ENCODE measurements around the gene ZNF484. TPM values are rescaled to one million over a fixed set of nuclear protein-coding genes. Genes with fewer than 3 reads are reported as not detected.
A peak's percentile ranks its signal among the peaks of the same experiment; 100 is the strongest.
"Not testable (repeated sequence)": the region's sequence is repeated elsewhere in the genome, so short reads cannot be mapped to it uniquely, and the experiment has no call there.

ZNF484 gene
- total and polyA plus RNA-seq, 4 experiments from 2014 or later, result 4.3 to 24.7 (median 13.7) TPM

- H3K27me3 ChIP-seq (ENCODE audit: insufficient read depth, low read length), result no peaks in the 10 kb centered on the region
- Mint-ChIP-seq H3K36me3 (peaks cover 20 to 27% of the 10 kb centered on the region in 2 donors), H3K27me3 (no peaks in the 10 kb centered on the region), H3K27ac (no peak overlapping the region), H3K9me3 (peaks cover 8 to 82% (median 61%) of the 10 kb centered on the region in 8 donors), H3K4me3 (no peak overlapping the region), H3K4me1 (no peaks in the 10 kb centered on the region)
- DNase-seq, result no peak
- no peak overlapping the region for H3K27ac ChIP-seq (ENCODE audit: low read depth, low read length)
- H3K9me3 ChIP-seq (ENCODE audit: control insufficient read depth in 1 of 2, low read length in 2 of 2), result peaks cover 3 to 5% of the 10 kb centered on the region in 2 donors
- H3K4me3 ChIP-seq (ENCODE audit: low read length in 2 of 2), result no peak overlapping the region
- ChIA-PET CTCF (ENCODE audit: partially characterized antibody) (no interaction called here), POLR2A (ENCODE audit: partially characterized antibody) (no interaction called here)
- H3K4me1 ChIP-seq (ENCODE audit: insufficient read depth, low read length), result no peaks in the 10 kb centered on the region
- no peaks in the 10 kb centered on the region for H3K36me3 ChIP-seq (ENCODE audit: insufficient read depth, low read length)
- intact Hi-C loops (cut with micrococcal nuclease), result no loop called here
Observed at GRCh38 chr9:92837191-92837590, 40.6 kb downstream of the ZNF484 start.

GRCh38 chr9:92829420-92829819 lies 48.4 kb downstream of the ZNF484 start:
- Mint-ChIP-seq H3K9me3 (peaks cover 6 to 21% (median 17%) of the 10 kb centered on the region in 8 donors), H3K27ac (no peak overlapping the region), H3K36me3 (peaks cover 5 to 13% of the 10 kb centered on the region in 2 donors), H3K4me1 (no peaks in the 10 kb centered on the region), H3K4me3 (no peak overlapping the region), H3K27me3 (peaks cover 4 to 6% of the 10 kb centered on the region in 2 donors)
- Histone ChIP-seq H3K4me1 (ENCODE audit: insufficient read depth, low read length) (no peaks in the 10 kb centered on the region), H3K27ac (ENCODE audit: low read depth, low read length) (no peak overlapping the region), H3K36me3 (ENCODE audit: insufficient read depth, low read length) (no peaks in the 10 kb centered on the region), H3K4me3 (ENCODE audit: low read length in 2 of 2) (no peak overlapping the region), H3K9me3 (ENCODE audit: control insufficient read depth in 1 of 2, low read length in 2 of 2) (no peaks in the 10 kb centered on the region), H3K27me3 (ENCODE audit: insufficient read depth, low read length) (no peaks in the 10 kb centered on the region)
- intact Hi-C loops (cut with micrococcal nuclease), result no loop called here
- ChIA-PET POLR2A (ENCODE audit: partially characterized antibody) (interaction anchor here (0.6 kb wide), 1 partner anchor 64 kb away, joined by 3 read pairs; no protein-coding TSS in a partner anchor), CTCF (ENCODE audit: partially characterized antibody) (interaction anchor here (1.2 kb wide), 1 partner anchor 27 kb away, joined by 4 read pairs; no protein-coding TSS in a partner anchor)
- DNase-seq, result no peak

GRCh38 chr9:92825065-92825464 lies 52.8 kb downstream of the ZNF484 start:
- H3K4me1 Mint-ChIP-seq; H3K4me1 ChIP-seq (ENCODE audit: insufficient read depth, low read length); H3K36me3 Mint-ChIP-seq; H3K9me3 ChIP-seq (ENCODE audit: control insufficient read depth in 1 of 2, low read length in 2 of 2); DNase-seq; CTCF ChIA-PET (ENCODE audit: partially characterized antibody); H3K4me3 ChIP-seq (ENCODE audit: low read length in 2 of 2); H3K9me3 Mint-ChIP-seq; H3K4me3 Mint-ChIP-seq; H3K27ac ChIP-seq (ENCODE audit: low read depth, low read length); H3K36me3 ChIP-seq (ENCODE audit: insufficient read depth, low read length); H3K27me3 ChIP-seq (ENCODE audit: insufficient read depth, low read length); POLR2A ChIA-PET (ENCODE audit: partially characterized antibody); intact Hi-C loops (cut with micrococcal nuclease): not testable (repeated sequence)
- H3K27ac Mint-ChIP-seq, result peak overlapping the region in 1 of 7 donors; percentile 58
- H3K27me3 Mint-ChIP-seq, result peaks cover 13 to 17% of the 10 kb centered on the region in 2 donors

DNA sequence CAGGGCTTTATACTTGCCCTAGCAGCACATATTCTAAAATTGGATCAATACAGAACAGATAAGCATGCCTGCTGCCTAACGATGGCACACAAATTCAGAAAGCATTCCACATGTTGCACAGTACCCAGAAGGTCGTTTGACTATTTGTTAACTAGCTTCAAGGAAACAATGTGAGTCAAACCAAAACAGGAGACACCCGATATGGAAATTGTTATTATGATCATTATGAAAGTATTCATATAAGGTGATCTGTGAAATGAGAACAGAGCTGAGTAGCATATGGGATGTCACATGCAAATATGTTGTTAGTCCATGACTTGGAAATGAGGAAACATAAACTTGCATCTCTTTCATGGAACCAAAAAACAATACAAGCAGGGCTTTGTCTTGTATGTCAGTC lies 56.9 kb downstream of the ZNF484 start:
- Histone ChIP-seq H3K4me1 (ENCODE audit: insufficient read depth, low read length) (no peaks in the 10 kb centered on the region), H3K9me3 (ENCODE audit: control insufficient read depth in 1 of 2, low read length in 2 of 2) (no peaks in the 10 kb centered on the region), H3K36me3 (ENCODE audit: insufficient read depth, low read length) (no peaks in the 10 kb centered on the region), H3K27ac (ENCODE audit: low read depth, low read length) (no peak overlapping the region), H3K27me3 (ENCODE audit: insufficient read depth, low read length) (no peaks in the 10 kb centered on the region), H3K4me3 (ENCODE audit: low read length in 2 of 2) (no peak overlapping the region)
- intact Hi-C loops (cut with micrococcal nuclease), result loop anchor here (5.0 kb wide), 1 partner anchor 41 kb away; no protein-coding TSS in a partner anchor
- H3K4me3 Mint-ChIP-seq, result no peak overlapping the region
- no peak overlapping the region for H3K27ac Mint-ChIP-seq
- peaks cover 0 to 4% of the 10 kb centered on the region in 2 donors for H3K36me3 Mint-ChIP-seq
- DNase-seq, result no peak
- H3K27me3 Mint-ChIP-seq, result peaks cover 22 to 28% of the 10 kb centered on the region in 2 donors
- ChIA-PET POLR2A (ENCODE audit: partially characterized antibody) (no interaction called here), CTCF (ENCODE audit: partially characterized antibody) (interaction anchor here (1.1 kb wide), 1 partner anchor 12 kb away, joined by 3 read pairs; no protein-coding TSS in a partner anchor)
- no peaks in the 10 kb centered on the region for H3K4me1 Mint-ChIP-seq
- no peaks in the 10 kb centered on the region for H3K9me3 Mint-ChIP-seq

DNA sequence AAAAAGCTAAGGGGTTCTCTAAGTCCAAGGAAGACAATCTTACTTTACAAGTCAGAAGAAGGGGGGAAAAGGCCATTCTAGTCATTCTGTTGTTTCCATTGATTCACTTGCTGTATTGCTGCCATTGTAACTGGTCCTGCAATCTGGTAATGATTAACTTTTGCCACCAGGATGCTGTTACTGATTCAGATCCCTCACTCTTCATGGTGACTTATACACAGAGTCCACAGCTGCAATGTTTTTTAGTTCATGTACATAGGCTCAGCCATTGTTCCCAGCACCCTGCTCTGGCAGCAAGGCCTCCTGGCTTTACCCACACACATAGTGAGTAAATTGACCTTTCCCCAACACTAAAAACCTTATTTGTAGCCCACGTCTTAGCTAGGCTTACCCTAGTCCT lies 57.9 kb downstream of the ZNF484 start:
- H3K27me3 Mint-ChIP-seq, result peaks cover 24 to 30% of the 10 kb centered on the region in 2 donors
- CTCF ChIA-PET (ENCODE audit: partially characterized antibody); H3K27ac Mint-ChIP-seq; POLR2A ChIA-PET (ENCODE audit: partially characterized antibody); H3K9me3 Mint-ChIP-seq; H3K27me3 ChIP-seq (ENCODE audit: insufficient read depth, low read length); H3K27ac ChIP-seq (ENCODE audit: low read depth, low read length); H3K36me3 Mint-ChIP-seq; H3K9me3 ChIP-seq (ENCODE audit: control insufficient read depth in 1 of 2, low read length in 2 of 2); H3K4me3 Mint-ChIP-seq; H3K4me1 Mint-ChIP-seq; H3K4me1 ChIP-seq (ENCODE audit: insufficient read depth, low read length); H3K36me3 ChIP-seq (ENCODE audit: insufficient read depth, low read length); DNase-seq; H3K4me3 ChIP-seq (ENCODE audit: low read length in 2 of 2): not testable (repeated sequence)
- intact Hi-C loops (cut with micrococcal nuclease), result loop anchor here (5.0 kb wide), 1 partner anchor 42 kb away; no protein-coding TSS in a partner anchor

DNA sequence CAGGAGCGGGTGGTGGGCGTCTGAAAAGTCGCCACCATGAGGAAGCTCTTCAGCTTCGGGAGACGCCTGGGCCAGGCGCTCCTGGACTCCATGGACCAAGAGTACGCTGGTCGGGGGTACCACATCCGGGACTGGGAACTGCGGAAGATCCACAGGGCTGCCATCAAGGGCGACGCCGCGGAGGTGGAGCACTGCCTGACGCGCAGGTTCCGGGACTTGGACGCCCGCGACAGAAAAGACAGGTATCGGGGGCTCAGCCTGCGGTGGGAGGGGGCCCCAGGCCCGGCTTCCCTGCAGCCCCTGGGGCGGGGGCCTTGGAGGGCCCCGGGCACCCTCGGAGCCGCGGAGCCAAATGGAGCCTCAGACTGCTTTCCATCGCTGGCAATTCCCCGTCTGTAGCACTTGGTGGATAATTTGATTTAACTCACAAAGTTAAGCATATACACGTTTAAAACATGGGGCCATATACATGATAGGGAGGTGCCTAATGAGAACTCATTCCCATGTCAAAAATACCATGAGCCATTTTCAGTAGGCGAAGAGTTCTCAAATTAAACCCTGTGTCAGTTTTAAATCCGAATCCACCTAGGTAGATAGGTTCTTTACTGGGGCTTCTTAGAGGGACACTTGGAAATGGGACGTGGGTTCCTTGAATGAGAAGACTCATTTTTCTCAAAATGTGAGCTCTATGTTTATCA lies 68.1 kb downstream of the ZNF484 start:
- H3K9me3 ChIP-seq (ENCODE audit: control insufficient read depth in 1 of 2, low read length in 2 of 2); H3K36me3 ChIP-seq (ENCODE audit: insufficient read depth, low read length); H3K36me3 Mint-ChIP-seq; H3K9me3 Mint-ChIP-seq; H3K27ac ChIP-seq (ENCODE audit: low read depth, low read length): not testable (repeated sequence)
- H3K4me1 ChIP-seq (ENCODE audit: insufficient read depth, low read length), result peaks cover 31% of the 10 kb centered on the region
- POLR2A ChIA-PET (ENCODE audit: partially characterized antibody), result interaction anchor here (1.5 kb wide), 1 partner anchor 144 kb away, joined by 8 read pairs; no protein-coding TSS in a partner anchor
- H3K4me3 Mint-ChIP-seq, result peak overlapping the region; percentile 84 to 98 (median 86)
- peak in 3 of 5 donors; percentile 4 to 13 (median 9) for DNase-seq
- peak overlapping the region in 1 of 7 donors; percentile 55 for H3K27ac Mint-ChIP-seq
- peaks cover 44% of the 10 kb centered on the region for H3K27me3 ChIP-seq (ENCODE audit: insufficient read depth, low read length)
- peaks cover 6 to 20% (median 13%) of the 10 kb centered on the region in 4 donors for H3K4me1 Mint-ChIP-seq
- intact Hi-C loops (cut with micrococcal nuclease), result loop anchor here (5.0 kb wide), 1 partner anchor 68 kb away; the partner anchor contains the start of gene ZNF484
- H3K27me3 Mint-ChIP-seq, result peaks cover 41 to 47% of the 10 kb centered on the region in 2 donors
- peak overlapping the region in 1 of 2 donors; percentile 47 for H3K4me3 ChIP-seq (ENCODE audit: low read length in 2 of 2)
- CTCF ChIA-PET (ENCODE audit: partially characterized antibody), result interaction anchor here (1.0 to 2.1 kb wide), 4 partner anchors 12 to 96 kb away, joined by 3 to 5 read pairs (median 4); no protein-coding TSS in a partner anchor

GRCh38 chr9:92808726-92809451 lies 68.9 kb downstream of the ZNF484 start:
- Histone ChIP-seq H3K27ac (ENCODE audit: low read depth, low read length) (no peak overlapping the region), H3K36me3 (ENCODE audit: insufficient read depth, low read length) (no peaks in the 10 kb centered on the region), H3K9me3 (ENCODE audit: control insufficient read depth in 1 of 2, low read length in 2 of 2) (no peaks in the 10 kb centered on the region), H3K4me1 (ENCODE audit: insufficient read depth, low read length) (peaks cover 31% of the 10 kb centered on the region), H3K4me3 (ENCODE audit: low read length in 2 of 2) (peak overlapping the region in 1 of 2 donors; percentile 47), H3K27me3 (ENCODE audit: insufficient read depth, low read length) (peaks cover 46% of the 10 kb centered on the region)
- peak overlapping the region in 2 of 7 donors; percentile 43 to 73 for H3K27ac Mint-ChIP-seq
- ChIA-PET POLR2A (ENCODE audit: partially characterized antibody) (interaction anchor here (1.5 to 1.8 kb wide), 2 partner anchors 145 to 155 kb away, joined by 6 to 8 read pairs; no protein-coding TSS in a partner anchor), CTCF (ENCODE audit: partially characterized antibody) (interaction anchor here (0.8 to 2.1 kb wide), 6 partner anchors 12 to 156 kb away, joined by 3 to 5 read pairs (median 3); no protein-coding TSS in a partner anchor)
- peak overlapping the region; percentile 84 to 98 (median 86) for H3K4me3 Mint-ChIP-seq
- peak; percentile 39 to 50 (median 47) for DNase-seq
- intact Hi-C loops (cut with micrococcal nuclease), result loop anchor here (1.0 to 5.0 kb wide), 2 partner anchors 44 to 68 kb away; partner anchors contain the start of gene ZNF484
- no peaks in the 10 kb centered on the region for H3K36me3 Mint-ChIP-seq
- peaks cover 6 to 20% (median 13%) of the 10 kb centered on the region in 4 donors for H3K4me1 Mint-ChIP-seq
- H3K9me3 Mint-ChIP-seq, result no peaks in the 10 kb centered on the region
- H3K27me3 Mint-ChIP-seq, result peaks cover 36 to 41% of the 10 kb centered on the region in 2 donors
